ENCODE measurements around the gene MOB3C. TPM values are rescaled to one million over a fixed set of nuclear protein-coding genes. Genes with fewer than 3 reads are reported as not detected.

The MOB3C gene
- total RNA-seq, 2 experiments from 2014 or later, result 21.0 to 23.8 TPM

DNA sequence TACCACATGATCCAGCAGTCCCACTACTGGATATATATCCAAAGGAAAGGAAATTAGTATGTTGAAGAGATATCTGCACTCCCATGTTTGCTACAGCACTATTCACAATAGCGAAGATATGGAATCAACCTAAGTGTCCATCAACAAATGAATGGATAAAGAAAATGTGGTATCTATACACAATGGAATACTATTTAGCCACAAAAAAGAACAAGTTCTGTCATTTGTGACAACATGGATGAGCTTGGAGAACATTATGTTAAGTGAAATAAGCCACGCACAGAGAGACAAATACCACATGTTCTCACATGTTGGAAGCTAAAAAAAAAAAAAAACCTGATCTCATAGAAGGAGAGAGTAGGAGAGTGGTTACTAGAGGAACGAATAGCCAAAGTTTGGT is 33.9 kb upstream of the MOB3C start:
- H3K27me3 Mint-ChIP-seq, result no peaks in the 10 kb centered on the region
- H3K36me3 Mint-ChIP-seq, result peaks cover 56% of the 10 kb centered on the region
- DNase-seq, result no peak
- POLR2A ChIA-PET, result no interaction called here
- H3K27ac Mint-ChIP-seq, result no peak overlapping the region
- no peak overlapping the region for H3K4me3 Mint-ChIP-seq
- peaks cover 14% of the 10 kb centered on the region for H3K9me3 Mint-ChIP-seq
- no peak for ATAC-seq (ENCODE audit: low read depth)
- no peaks in the 10 kb centered on the region for H3K4me1 Mint-ChIP-seq

DNA sequence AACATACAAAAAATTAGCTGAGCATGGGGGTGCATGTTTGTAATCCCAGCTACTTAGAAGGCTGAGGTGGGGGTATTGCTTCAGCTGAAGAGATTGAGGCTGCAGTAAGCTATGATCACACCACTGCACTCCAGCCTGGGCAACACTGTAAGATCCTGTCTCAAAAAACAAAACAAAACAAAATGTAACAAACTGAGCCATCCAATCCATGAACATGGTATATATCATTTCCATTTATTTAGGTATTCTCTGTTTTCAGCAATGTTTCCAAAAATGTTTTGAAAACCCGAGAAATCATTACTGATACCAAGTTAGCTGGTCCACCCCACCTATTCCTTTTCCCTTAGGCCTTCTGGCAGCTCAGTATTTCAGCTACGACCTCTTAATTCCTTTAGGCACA is 33.2 kb upstream of the MOB3C start:
- Mint-ChIP-seq H3K4me1 (no peaks in the 10 kb centered on the region), H3K9me3 (peaks cover 11% of the 10 kb centered on the region), H3K27me3 (no peaks in the 10 kb centered on the region), H3K4me3 (no peak overlapping the region), H3K27ac (no peak overlapping the region), H3K36me3 (peaks cover 50% of the 10 kb centered on the region)
- ATAC-seq (ENCODE audit: low read depth) (no peak), DNase-seq (no peak)
- POLR2A ChIA-PET, result no interaction called here

DNA sequence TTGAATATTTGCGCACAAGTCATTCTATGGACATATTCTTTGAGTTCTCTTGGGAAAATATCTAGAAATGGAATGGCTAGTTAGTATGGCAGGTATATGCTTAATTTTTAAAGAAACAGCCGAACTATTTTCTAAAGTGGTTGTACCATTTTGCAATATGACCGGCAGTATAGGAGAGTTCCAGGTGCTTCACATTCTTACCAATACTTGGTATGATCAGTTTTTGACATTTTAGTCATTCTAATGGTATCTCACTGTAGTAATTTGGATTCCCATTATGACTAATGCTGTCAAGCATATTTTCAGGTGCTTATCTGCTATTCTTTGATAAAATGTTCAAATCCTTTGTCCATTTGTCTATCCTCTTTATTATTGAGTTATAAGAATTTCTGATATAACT is 31.0 kb upstream of the MOB3C start:
- H3K4me3 Mint-ChIP-seq, result no peak overlapping the region
- DNase-seq, result no peak
- H3K4me1 Mint-ChIP-seq, result no peaks in the 10 kb centered on the region
- H3K9me3 Mint-ChIP-seq, result peaks cover 9% of the 10 kb centered on the region
- peaks cover 45% of the 10 kb centered on the region for H3K36me3 Mint-ChIP-seq
- ATAC-seq (ENCODE audit: low read depth), result no peak
- H3K27me3 Mint-ChIP-seq, result no peaks in the 10 kb centered on the region
- POLR2A ChIA-PET, result no interaction called here
- no peak overlapping the region for H3K27ac Mint-ChIP-seq

DNA sequence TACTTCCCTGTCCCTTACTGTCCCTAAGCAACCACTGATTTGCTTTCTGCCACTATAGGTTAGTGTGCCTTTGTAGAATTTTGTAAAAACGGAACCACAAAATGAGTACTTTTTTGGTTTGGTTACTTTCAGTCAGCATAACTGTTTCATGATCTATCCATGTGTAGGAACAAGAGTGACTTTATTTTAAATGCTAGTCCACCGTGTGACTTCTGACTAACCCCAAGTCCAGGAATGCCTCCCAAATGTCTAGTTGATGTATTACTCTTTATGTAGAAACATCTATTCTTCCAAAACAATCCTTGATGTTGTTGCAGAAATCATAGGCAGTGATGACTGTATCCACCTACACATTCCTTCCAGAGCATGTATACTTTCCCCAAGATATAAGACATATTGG is 30.2 kb upstream of the MOB3C start:
- POLR2A ChIA-PET, result no interaction called here
- H3K27ac Mint-ChIP-seq, result no peak overlapping the region
- DNase-seq (no peak), ATAC-seq (ENCODE audit: low read depth) (no peak)
- no peaks in the 10 kb centered on the region for H3K4me1 Mint-ChIP-seq
- H3K9me3 Mint-ChIP-seq, result peaks cover 9% of the 10 kb centered on the region
- no peaks in the 10 kb centered on the region for H3K27me3 Mint-ChIP-seq
- no peak overlapping the region for H3K4me3 Mint-ChIP-seq
- H3K36me3 Mint-ChIP-seq, result peaks cover 45% of the 10 kb centered on the region

DNA sequence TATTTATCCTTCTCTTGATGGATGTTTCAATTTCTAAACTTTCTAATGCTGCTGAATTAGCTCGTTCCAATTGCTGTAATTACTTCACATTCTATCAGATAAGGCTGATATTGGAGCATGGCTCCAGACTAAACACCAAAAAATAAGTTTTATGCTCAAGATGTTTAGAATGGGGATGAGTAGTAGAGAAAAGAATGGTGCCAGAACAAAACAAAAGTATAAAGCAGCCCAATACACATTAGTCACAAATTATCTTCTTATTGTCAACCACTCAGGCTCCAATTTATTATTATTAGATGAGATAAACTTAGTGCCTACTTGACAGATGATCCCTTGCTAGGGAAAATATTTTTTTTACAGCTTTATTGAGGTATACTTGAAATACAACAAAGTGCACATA is 29.7 kb upstream of the MOB3C start:
- H3K4me3 Mint-ChIP-seq, result no peak overlapping the region
- H3K4me1 Mint-ChIP-seq, result no peaks in the 10 kb centered on the region
- ATAC-seq (ENCODE audit: low read depth) (no peak), DNase-seq (no peak)
- H3K27me3 Mint-ChIP-seq, result no peaks in the 10 kb centered on the region
- H3K36me3 Mint-ChIP-seq, result peaks cover 44% of the 10 kb centered on the region
- POLR2A ChIA-PET, result no interaction called here
- H3K27ac Mint-ChIP-seq, result no peak overlapping the region
- peaks cover 9% of the 10 kb centered on the region for H3K9me3 Mint-ChIP-seq

DNA sequence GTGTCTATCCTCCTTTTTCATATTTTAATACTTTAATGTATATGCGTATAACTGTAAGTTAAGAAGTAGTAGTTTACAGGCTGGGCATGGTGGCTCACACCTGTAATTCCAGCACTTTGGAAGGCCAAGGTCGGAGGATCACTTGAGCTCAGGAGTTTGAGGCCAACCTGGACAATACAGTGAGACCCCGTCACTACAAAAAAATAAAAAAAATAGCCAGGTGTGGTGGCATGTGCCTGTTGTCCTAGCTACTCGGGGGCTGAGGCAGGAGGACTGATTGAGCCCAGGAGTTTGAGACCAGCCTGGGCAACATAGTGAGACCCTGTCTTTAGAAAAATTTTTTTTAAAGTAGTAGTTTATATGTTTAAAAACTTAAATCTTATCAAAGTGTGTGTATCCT is 29.2 kb upstream of the MOB3C start:
- Mint-ChIP-seq H3K9me3 (peaks cover 9% of the 10 kb centered on the region), H3K27ac (no peak overlapping the region), H3K27me3 (no peaks in the 10 kb centered on the region), H3K36me3 (peaks cover 42% of the 10 kb centered on the region), H3K4me3 (no peak overlapping the region), H3K4me1 (no peaks in the 10 kb centered on the region)
- ATAC-seq (ENCODE audit: low read depth) (no peak), DNase-seq (no peak)
- POLR2A ChIA-PET, result interaction anchor here (1.2 kb wide), 1 partner anchor 32 kb away, joined by 3 read pairs; no protein-coding TSS in a partner anchor

DNA sequence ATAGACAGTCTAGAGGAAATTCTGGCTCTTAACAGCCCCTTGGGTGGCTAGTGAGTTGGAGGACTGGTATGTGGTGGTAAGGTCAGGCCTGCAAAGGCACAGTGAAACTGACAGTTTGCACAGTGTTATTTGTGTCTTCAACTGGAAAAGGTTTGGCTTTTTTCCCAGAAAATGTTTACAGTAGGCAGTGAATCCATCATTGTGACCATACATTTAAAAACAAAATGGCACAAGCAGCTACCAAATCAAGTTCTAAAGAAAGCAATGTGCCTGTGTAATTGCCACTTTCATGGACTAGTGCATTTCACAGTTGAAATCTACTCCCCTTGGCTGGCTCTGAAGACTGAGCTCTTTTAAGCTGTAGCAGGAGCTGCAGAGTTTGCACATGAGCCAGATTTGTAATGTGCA is 26.8 kb upstream of the MOB3C start:
- no peaks in the 10 kb centered on the region for H3K27me3 Mint-ChIP-seq
- H3K9me3 Mint-ChIP-seq, result peaks cover 4% of the 10 kb centered on the region
- POLR2A ChIA-PET, result interaction anchor here (0.8 kb wide), 1 partner anchor 418 kb away, joined by 3 read pairs; no protein-coding TSS in a partner anchor
- no peak overlapping the region for H3K27ac Mint-ChIP-seq
- DNase-seq (no peak), ATAC-seq (ENCODE audit: low read depth) (no peak)
- H3K36me3 Mint-ChIP-seq, result peaks cover 23% of the 10 kb centered on the region
- H3K4me1 Mint-ChIP-seq, result no peaks in the 10 kb centered on the region
- no peak overlapping the region for H3K4me3 Mint-ChIP-seq

DNA sequence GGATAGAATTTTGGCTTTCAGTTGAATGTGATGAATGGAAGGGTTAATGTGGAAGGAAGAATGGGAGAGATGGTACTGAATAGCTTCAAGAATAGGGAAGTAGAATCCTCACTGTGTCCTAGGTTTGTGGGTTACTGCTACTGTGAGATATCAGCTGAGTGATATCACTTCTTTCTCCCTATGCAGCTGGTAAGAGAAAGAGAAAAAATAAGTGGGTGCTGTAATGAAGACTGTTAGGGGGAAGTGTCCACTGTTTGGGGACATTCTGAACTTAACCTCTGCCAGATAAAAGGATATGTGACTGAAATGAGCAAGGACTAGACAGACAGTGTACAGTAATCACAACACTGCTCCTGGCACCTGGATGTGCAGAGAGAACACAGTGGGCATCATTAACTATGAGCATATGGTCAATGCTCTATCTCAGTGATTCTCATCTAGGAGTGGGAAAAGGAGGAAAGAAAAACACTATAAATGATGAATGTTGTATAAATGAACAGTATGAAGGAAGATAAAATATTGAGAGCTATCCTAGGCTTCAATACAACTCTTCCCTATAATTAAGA is 25.6 kb upstream of the MOB3C start:
- DNase-seq (no peak), ATAC-seq (ENCODE audit: low read depth) (no peak)
- Mint-ChIP-seq H3K27ac (no peak overlapping the region), H3K4me3 (no peak overlapping the region), H3K27me3 (no peaks in the 10 kb centered on the region), H3K4me1 (no peaks in the 10 kb centered on the region), H3K9me3 (peaks cover under 1% of the 10 kb centered on the region), H3K36me3 (peaks cover 18% of the 10 kb centered on the region)
- POLR2A ChIA-PET, result no interaction called here

DNA sequence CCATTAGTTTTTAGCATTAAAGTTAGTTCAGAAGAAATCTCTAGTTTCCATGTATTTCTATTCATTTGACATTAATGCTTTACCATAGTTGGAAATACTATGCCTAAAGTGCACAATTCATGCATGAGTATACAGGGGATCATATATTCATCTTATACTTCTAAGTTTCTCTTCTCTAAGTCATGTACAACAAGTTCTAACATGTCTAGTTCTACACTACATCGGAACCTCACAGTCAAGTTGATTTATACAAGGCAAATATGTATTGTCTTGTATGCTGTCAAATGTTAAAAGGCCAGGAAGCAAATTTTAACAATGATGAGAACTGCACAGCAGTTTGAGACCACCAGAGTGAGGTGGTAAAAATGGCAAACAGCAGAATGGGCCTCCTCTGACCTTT is 22.9 kb upstream of the MOB3C start:
- no peaks in the 10 kb centered on the region for H3K9me3 Mint-ChIP-seq
- no peak overlapping the region for H3K27ac Mint-ChIP-seq
- POLR2A ChIA-PET, result no interaction called here
- ATAC-seq (ENCODE audit: low read depth) (no peak), DNase-seq (no peak)
- H3K4me1 Mint-ChIP-seq, result no peaks in the 10 kb centered on the region
- H3K27me3 Mint-ChIP-seq, result no peaks in the 10 kb centered on the region
- H3K4me3 Mint-ChIP-seq, result no peak overlapping the region
- H3K36me3 Mint-ChIP-seq, result peaks cover 8% of the 10 kb centered on the region

DNA sequence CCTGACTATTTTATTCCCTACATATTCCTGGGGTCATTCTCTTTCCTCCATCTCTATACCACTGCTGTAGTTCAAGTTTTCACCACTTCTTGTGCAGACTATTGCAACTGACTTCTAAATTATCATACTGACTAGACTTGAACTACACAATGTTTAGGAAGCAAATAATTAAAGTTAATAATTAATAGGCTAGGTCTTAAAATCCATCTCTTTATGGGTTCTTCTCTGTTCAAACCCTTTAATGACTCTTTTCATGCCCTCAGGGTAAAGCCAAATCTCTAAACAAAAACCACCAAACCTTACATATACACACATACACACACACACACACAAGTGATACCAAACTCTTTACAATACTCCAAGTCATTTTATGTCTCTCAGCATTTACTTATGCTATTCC is 22.3 kb upstream of the MOB3C start:
- no peaks in the 10 kb centered on the region for H3K9me3 Mint-ChIP-seq
- H3K27ac Mint-ChIP-seq, result no peak overlapping the region

DNA sequence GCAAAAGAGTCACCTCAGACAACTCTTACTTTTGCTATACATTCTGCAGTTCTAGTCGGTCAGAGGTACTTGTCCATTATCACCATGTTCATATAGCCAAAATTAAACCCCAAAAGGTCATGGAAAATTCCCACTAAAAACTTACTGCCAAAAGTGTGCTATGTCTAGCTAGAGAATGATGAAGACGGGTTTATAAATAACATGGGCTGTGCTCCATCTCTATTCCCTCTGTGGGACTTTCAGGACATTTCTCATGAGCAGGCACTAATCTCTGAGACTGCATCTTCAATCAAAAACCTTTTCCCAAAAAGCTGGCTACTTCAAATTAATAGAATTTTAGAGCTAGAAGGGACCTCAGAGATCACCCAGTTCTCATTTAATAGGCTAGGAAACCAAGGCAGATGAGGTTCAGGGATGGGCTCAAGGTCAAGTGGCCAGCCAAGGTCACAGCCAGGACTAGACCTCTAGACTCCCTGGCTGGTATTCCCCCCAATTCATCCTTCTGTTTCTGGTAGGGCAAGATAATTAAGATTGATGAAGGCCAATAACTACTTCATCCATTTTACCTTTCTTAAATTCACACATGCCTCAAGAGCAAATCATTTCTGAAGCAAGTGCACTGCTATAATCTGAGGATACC is 21.0 kb upstream of the MOB3C start:
- Mint-ChIP-seq H3K27me3 (no peaks in the 10 kb centered on the region), H3K9me3 (no peaks in the 10 kb centered on the region), H3K27ac (no peak overlapping the region), H3K36me3 (peaks cover 11% of the 10 kb centered on the region), H3K4me1 (no peaks in the 10 kb centered on the region), H3K4me3 (no peak overlapping the region)
- POLR2A ChIA-PET, result no interaction called here
- no peak for ATAC-seq (ENCODE audit: low read depth)
- DNase-seq, result no peak

More for the DNA sequence above, 22.3 kb upstream of the MOB3C start:
- Mint-ChIP-seq H3K36me3 (peaks cover 8% of the 10 kb centered on the region), H3K27me3 (no peaks in the 10 kb centered on the region), H3K4me1 (no peaks in the 10 kb centered on the region), H3K4me3 (no peak overlapping the region)
- ATAC-seq (ENCODE audit: low read depth) (no peak), DNase-seq (no peak)
- POLR2A ChIA-PET, result no interaction called here

DNA sequence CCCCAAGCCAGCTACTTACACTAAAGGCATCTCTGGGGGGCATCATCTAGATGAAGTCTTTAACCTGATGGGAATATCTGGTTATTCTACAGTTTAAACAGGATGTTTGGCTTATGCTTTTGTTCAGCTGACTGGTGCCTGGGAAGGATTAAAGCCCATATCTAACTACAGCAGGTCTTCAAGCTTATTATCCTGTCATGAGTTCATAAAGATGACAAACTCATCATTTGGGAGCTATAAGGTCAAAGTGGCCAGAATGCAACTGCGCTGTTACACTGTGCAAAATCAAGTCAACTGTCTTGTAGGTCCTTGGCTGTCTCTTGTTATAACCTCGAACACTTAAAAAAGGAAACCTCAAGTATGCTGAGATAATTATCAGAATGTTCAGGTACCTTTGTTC is 18.6 kb upstream of the MOB3C start:
- H3K27me3 Mint-ChIP-seq, result no peaks in the 10 kb centered on the region
- no peak for ATAC-seq (ENCODE audit: low read depth)
- H3K27ac Mint-ChIP-seq, result no peak overlapping the region
- H3K4me3 Mint-ChIP-seq, result no peak overlapping the region
- POLR2A ChIA-PET, result no interaction called here
- no peaks in the 10 kb centered on the region for H3K4me1 Mint-ChIP-seq
- DNase-seq, result no peak
- no peaks in the 10 kb centered on the region for H3K9me3 Mint-ChIP-seq
- H3K36me3 Mint-ChIP-seq, result peaks cover 3% of the 10 kb centered on the region

DNA sequence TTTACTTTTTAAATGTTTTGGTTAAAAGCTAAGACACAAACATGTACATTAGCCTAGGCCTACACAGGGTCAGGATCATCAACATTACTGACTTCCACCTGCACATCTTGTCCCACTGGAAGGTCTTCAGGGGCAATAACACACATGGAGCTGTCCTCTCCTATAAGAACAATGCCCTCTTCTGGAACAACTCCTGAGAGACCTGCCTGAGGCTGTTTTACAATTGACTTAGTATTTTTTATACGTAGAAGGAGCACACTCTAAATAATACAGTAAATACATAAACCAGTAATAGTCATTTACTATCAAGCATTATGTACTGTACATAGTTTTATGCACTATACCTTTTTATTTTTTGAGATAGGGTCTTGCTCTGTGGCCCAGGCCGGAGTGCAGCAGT is 14.1 kb upstream of the MOB3C start:
- Mint-ChIP-seq H3K4me3 (no peak overlapping the region), H3K4me1 (no peaks in the 10 kb centered on the region), H3K27ac (no peak overlapping the region), H3K36me3 (peaks cover 7% of the 10 kb centered on the region), H3K27me3 (no peaks in the 10 kb centered on the region), H3K9me3 (no peaks in the 10 kb centered on the region)
- ATAC-seq (ENCODE audit: low read depth) (no peak), DNase-seq (no peak)
- POLR2A ChIA-PET, result no interaction called here

DNA sequence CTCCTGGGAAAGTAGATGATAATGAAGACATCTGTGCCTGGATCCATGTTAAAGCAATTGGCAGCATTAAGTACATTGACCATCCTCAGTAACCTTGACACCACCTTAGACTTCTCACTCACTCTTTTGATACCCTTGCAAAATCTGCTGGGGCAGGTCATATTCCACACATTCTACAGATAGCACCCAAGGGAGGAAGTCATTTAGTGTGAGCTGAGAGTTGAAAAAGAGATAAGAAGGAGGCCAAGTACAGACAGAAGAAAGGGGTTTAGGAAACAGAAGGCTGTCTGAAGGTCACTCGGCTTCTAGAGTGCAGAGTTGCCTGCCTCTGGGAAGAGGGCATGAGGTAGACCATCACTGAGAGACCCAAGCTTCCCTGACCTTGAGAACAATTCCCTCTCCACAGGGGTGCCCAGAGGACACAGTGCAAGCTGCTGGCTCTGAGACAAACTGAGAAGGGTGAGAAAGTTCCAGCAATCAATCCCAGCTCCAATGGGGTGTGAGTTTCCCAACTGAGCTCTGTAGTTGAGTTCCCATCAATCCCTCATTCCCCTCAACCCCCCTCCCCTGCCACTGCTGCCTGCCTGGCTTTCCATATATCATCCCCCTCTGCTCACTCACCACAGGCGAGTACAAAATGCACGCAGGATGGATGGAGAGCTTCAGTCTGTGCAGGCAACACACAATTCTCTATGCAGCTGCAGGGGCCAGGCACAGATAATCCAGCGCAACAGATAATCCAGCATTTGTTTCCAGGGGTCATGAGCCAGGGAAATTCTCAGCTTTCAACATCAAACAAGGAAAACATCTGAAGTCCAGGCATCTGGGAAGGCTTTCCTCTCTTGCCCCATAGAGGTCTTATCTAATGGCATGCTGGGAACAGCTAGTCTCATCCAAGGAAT is 7.4 kb upstream of the MOB3C start:
- peaks cover 11% of the 10 kb centered on the region for H3K4me1 Mint-ChIP-seq
- no peaks in the 10 kb centered on the region for H3K9me3 Mint-ChIP-seq
- no peak overlapping the region for H3K27ac Mint-ChIP-seq
- DNase-seq (no peak), ATAC-seq (ENCODE audit: low read depth) (no peak)
- H3K4me3 Mint-ChIP-seq, result no peak overlapping the region
- no peaks in the 10 kb centered on the region for H3K27me3 Mint-ChIP-seq
- POLR2A ChIA-PET, result interaction anchor here (0.7 kb wide), 1 partner anchor 19 kb away, joined by 3 read pairs; no protein-coding TSS in a partner anchor
- peaks cover 1% of the 10 kb centered on the region for H3K36me3 Mint-ChIP-seq
